IMR-90 (cell line): ENCODE data around the gene LSM7. TPM values are rescaled to one million over a fixed set of nuclear protein-coding genes. Genes with fewer than 3 reads are reported as not detected.

Source experiments
- ATAC-seq: fragments of 200-7000 bp; cut with Tn5 transposase; 2 replicates; pipeline ENCODE4 v1.9.1; 2020; ENCODE audit warnings: low read depth, mild to moderate bottlenecking, moderate library complexity
- BruUV-seq: library from RNA; stranded (reverse); fragments of 400-500 nt; replicated peaks from 2 replicates; lab custom pipeline; 2021; lab: Mats Ljungman, UMichigan
- CTCF ChIA-PET: fragments of 300-600 bp; formaldehyde crosslinking; extraction: SDS; loops from one replicate; lab custom pipeline; 2021; ENCODE audit warnings: antibody characterized with exemption; lab: Yijun Ruan, JAX
- POLR2A ChIA-PET: fragments of 300-600 bp; sonication (Branson Sonifier 250); formaldehyde crosslinking; loops from one replicate; lab custom pipeline; 2022; ENCODE audit warnings: antibody characterized with exemption; ENCODE audit not compliant: unreplicated experiment; lab: Charles Lee
- DNase-seq: peaks from one replicate; pipeline ENCODE4 v3.0.0; 2013
- H2AFZ ChIP-seq: replicated peaks from 2 replicates; pipeline ENCODE3; 2013; ENCODE audit warnings: low read length, mild to moderate bottlenecking; ENCODE audit not compliant: poor library complexity
- H2AK5ac ChIP-seq: 2 replicates; pipeline ENCODE4 v1.6.1; 2013; ENCODE audit warnings: low read depth, low read length, inconsistent platforms
- H2AK9ac ChIP-seq: replicated peaks from 2 replicates; pipeline ENCODE3; 2013; ENCODE audit warnings: mild to moderate bottlenecking, low read depth, low read length, moderate library complexity; ENCODE audit not compliant: poor library complexity
- H2BK120ac ChIP-seq: 2 replicates; pipeline ENCODE4 v1.6.1; 2013; ENCODE audit warnings: low read depth, low read length, inconsistent platforms
- H2BK15ac ChIP-seq: 3 replicates; pipeline ENCODE4 v1.6.1; 2013; ENCODE audit warnings: low read depth, low read length, inconsistent platforms
- H2BK20ac ChIP-seq: 2 replicates; pipeline ENCODE4 v1.6.1; 2013; ENCODE audit warnings: low read depth, mild to moderate bottlenecking, inconsistent platforms, low read length, moderate library complexity
- H2BK5ac ChIP-seq: 2 replicates; pipeline ENCODE4 v1.6.1; 2013; ENCODE audit warnings: mild to moderate bottlenecking, low read depth, low read length, inconsistent platforms; ENCODE audit not compliant: poor library complexity, severe bottlenecking
- H3K14ac ChIP-seq: replicated peaks from 2 replicates; pipeline ENCODE4 v1.6.1; 2013; ENCODE audit warnings: low read depth, low read length, inconsistent platforms
- H3K18ac ChIP-seq: 2 replicates; pipeline ENCODE4 v1.6.1; 2013; ENCODE audit warnings: low read depth, low read length, control low read depth
- H3K23ac ChIP-seq: 2 replicates; pipeline ENCODE4 v1.6.1; 2013; ENCODE audit warnings: low read depth, low read length, inconsistent platforms
- H3K27ac ChIP-seq: 2 replicates; pipeline ENCODE4 v1.5.1; 2013; ENCODE audit warnings: mild to moderate bottlenecking, control low read depth, low read length; ENCODE audit not compliant: insufficient read depth
- H3K27me3 ChIP-seq: 2 replicates; pipeline ENCODE4 v1.6.1; 2013; ENCODE audit warnings: low read length; ENCODE audit not compliant: control insufficient read depth, insufficient read depth
- H3K36me3 ChIP-seq: 2 replicates; pipeline ENCODE4 v1.6.1; 2013; ENCODE audit warnings: low read length, mixed read lengths; ENCODE audit not compliant: control insufficient read depth, insufficient read depth
- H3K4ac ChIP-seq: 2 replicates; pipeline ENCODE4 v1.6.1; 2013; ENCODE audit warnings: low read depth, low read length, inconsistent platforms
- H3K4me1 ChIP-seq: 2 replicates; pipeline ENCODE4 v1.6.1; 2013; ENCODE audit warnings: low read length, mixed read lengths; ENCODE audit not compliant: control insufficient read depth, insufficient read depth
- H3K4me2 ChIP-seq: 2 replicates; pipeline ENCODE4 v1.6.1; 2013; ENCODE audit warnings: low read depth, mild to moderate bottlenecking, control low read depth, low read length, moderate library complexity
- H3K4me3 ChIP-seq: 2 replicates; pipeline ENCODE4 v1.5.1; 2013; ENCODE audit warnings: low read depth, mild to moderate bottlenecking, control low read depth, low read length, moderate library complexity; ENCODE audit not compliant: insufficient read depth
- H3K56ac ChIP-seq: 2 replicates; pipeline ENCODE4 v1.6.1; 2013; ENCODE audit warnings: low read length, inconsistent platforms; ENCODE audit not compliant: insufficient read depth; ENCODE audit errors: extremely low read depth
- H3K79me1 ChIP-seq, 2 experiments: 2 replicates each; pipeline ENCODE4 v1.6.1; 2013; ENCODE audit warnings: low read length in 2 of 2, inconsistent platforms in 1 of 2, low read depth in 1 of 2
- H3K9ac ChIP-seq: 2 replicates; pipeline ENCODE4 v1.6.1; 2013; ENCODE audit warnings: low read depth, low read length, control low read depth
- H3K9me1 ChIP-seq: 2 replicates; pipeline ENCODE4 v1.6.1; 2013; ENCODE audit warnings: low read length, inconsistent platforms; ENCODE audit not compliant: insufficient read depth
- H3K9me3 ChIP-seq: 2 replicates; pipeline ENCODE4 v1.6.1; 2013; ENCODE audit warnings: low read length; ENCODE audit not compliant: control insufficient read depth, insufficient read depth
- H4K20me1 ChIP-seq: 2 replicates; pipeline ENCODE4 v1.6.1; 2013; ENCODE audit warnings: low read length, inconsistent platforms; ENCODE audit not compliant: insufficient read depth
- H4K5ac ChIP-seq: 2 replicates; pipeline ENCODE4 v1.6.1; 2013; ENCODE audit warnings: mild to moderate bottlenecking, low read depth, low read length, control low read depth
- H4K8ac ChIP-seq, 2 experiments: 2 replicates each; pipeline ENCODE4 v1.6.1; 2013; ENCODE audit warnings: low read depth in 2 of 2, low read length in 2 of 2, control low read depth in 1 of 2, inconsistent platforms in 1 of 2
- H4K91ac ChIP-seq: 2 replicates; pipeline ENCODE4 v1.6.1; 2013; ENCODE audit warnings: low read depth, low read length, inconsistent platforms; ENCODE audit not compliant: insufficient read depth
- BHLHE40 ChIP-seq: fragments of 150-350 bp; IDR thresholded peaks from 2 replicates; pipeline ENCODE4 v1.6.1; 2016; ENCODE audit warnings: mild to moderate bottlenecking, low read depth, low read length
- CEBPB ChIP-seq: IDR thresholded peaks from 2 replicates; pipeline ENCODE4 v1.6.1; 2012; ENCODE audit warnings: low read depth, low read length, improper control_type of control experiment
- CHD1 ChIP-seq: IDR thresholded peaks from 2 replicates; pipeline ENCODE4 v1.6.1; 2012; ENCODE audit warnings: low read depth, low read length, improper control_type of control experiment
- FOS ChIP-seq: fragments of 150-350 bp; IDR thresholded peaks from 2 replicates; pipeline ENCODE4 v1.6.1; 2016; ENCODE audit warnings: low read depth, low read length
- MAFK ChIP-seq: IDR thresholded peaks from 2 replicates; pipeline ENCODE4 v1.6.1; 2012; ENCODE audit warnings: low read depth, low read length, improper control_type of control experiment
- MAZ ChIP-seq: IDR thresholded peaks from 2 replicates; pipeline ENCODE4 v1.6.1; 2012; ENCODE audit warnings: low read depth, mild to moderate bottlenecking, low read length, improper control_type of control experiment, moderate library complexity, borderline replicate concordance
- MXI1 ChIP-seq: IDR thresholded peaks from 2 replicates; pipeline ENCODE4 v1.6.1; 2012; ENCODE audit warnings: low read depth, mild to moderate bottlenecking, low read length, moderate library complexity, borderline replicate concordance
- NFE2L2 ChIP-seq: fragments of 150-350 bp; IDR thresholded peaks from 2 replicates; pipeline ENCODE4 v1.6.1; 2016; ENCODE audit warnings: low read depth, mild to moderate bottlenecking, low read length
- POLR2A ChIP-seq: IDR thresholded peaks from 2 replicates; pipeline ENCODE4 v1.6.1; 2012; ENCODE audit warnings: mild to moderate bottlenecking, low read depth, low read length
- RAD21 ChIP-seq: IDR thresholded peaks from 2 replicates; pipeline ENCODE4 v1.6.1; 2012; ENCODE audit warnings: low read length, improper control_type of control experiment
- RCOR1 ChIP-seq: IDR thresholded peaks from 2 replicates; pipeline ENCODE4 v1.6.1; 2012; ENCODE audit warnings: mild to moderate bottlenecking, low read length, improper control_type of control experiment; ENCODE audit not compliant: insufficient replicate concordance
- RFX5 ChIP-seq: IDR thresholded peaks from 2 replicates; pipeline ENCODE4 v1.8.0; 2012; ENCODE audit warnings: low read depth, mild to moderate bottlenecking, low read length, moderate library complexity
- SMC3 ChIP-seq: fragments of 150-350 bp; IDR thresholded peaks from 2 replicates; pipeline ENCODE4 v1.6.1; 2016; ENCODE audit warnings: low read depth, mild to moderate bottlenecking, antibody characterized with exemption, low read length, moderate library complexity
- WGBS, 2 experiments: methylation state at CpG; one replicate each; pipeline versions ENCODE4 v1.1.5 to v1.1.7; 2013; ENCODE audit warnings: missing lambda C conversion rate in 2 of 2; ENCODE audit not compliant: insufficient read length in 1 of 2; ENCODE audit errors: extremely low coverage in 2 of 2; 5-methylcytosine and 5-hydroxymethylcytosine counted together
- dilution Hi-C: fragments of 300-500 bp; cut with HindIII; formaldehyde crosslinking; loops from one replicate; pipeline ENCODE4 v1.14.3; 2018; ENCODE audit warnings: low sequenced_read_pairs; ENCODE audit not compliant: unreplicated experiment
- in situ Hi-C: fragments of 300-500 bp; cut with MboI; formaldehyde crosslinking; loops from 3 replicates; pipeline ENCODE4 v1.14.3; 2019; ENCODE audit warnings: low sequenced_read_pairs, inconsistent platforms, mixed read lengths
- intact Hi-C: fragments of 100-400 bp; cut with micrococcal nuclease; formaldehyde crosslinking; loops from 2 replicates; pipeline ENCODE4 v1.10.0; 2022
- polyA plus RNA-seq, 3 experiments: library from polyadenylated mRNA; depleted of rRNA; stranded (reverse); fragments of >200 nt; gene quantifications; 2 replicates each; pipeline ENCODE4 v1.2.3, GENCODE V29; 2012; ENCODE audit warnings: low replicate concordance in 1 of 3
- total RNA-seq: library from RNA; depleted of rRNA; stranded (reverse); fragments of >200 nt; gene quantifications from 2 replicates; pipeline ENCODE4 v1.2.3, GENCODE V29; 2012
- TF ChIP-seq, protein P1 (sequence below): fragments of 150-350 bp; IDR thresholded peaks from 2 replicates; pipeline ENCODE4 v1.6.1; 2017; ENCODE audit warnings: mild to moderate bottlenecking, antibody characterized with exemption, low read length, low read depth
- TF ChIP-seq, protein P2 (sequence below): conservative IDR thresholded peaks from 2 replicates; pipeline ENCODE4 v1.5.1; 2012; ENCODE audit warnings: mild to moderate bottlenecking, low read depth, low read length, improper control_type of control experiment
- TF ChIP-seq, protein P3 (sequence below): fragments of 150-350 bp; IDR thresholded peaks from 2 replicates; pipeline ENCODE4 v1.6.1; 2016; ENCODE audit warnings: low read depth, mild to moderate bottlenecking, low read length, moderate library complexity, borderline replicate concordance

LSM7 gene
- total and polyA plus RNA-seq, 2 of the 4 experiments (the other 2 are of a cell fraction) = 145 to 708 TPM

DNA sequence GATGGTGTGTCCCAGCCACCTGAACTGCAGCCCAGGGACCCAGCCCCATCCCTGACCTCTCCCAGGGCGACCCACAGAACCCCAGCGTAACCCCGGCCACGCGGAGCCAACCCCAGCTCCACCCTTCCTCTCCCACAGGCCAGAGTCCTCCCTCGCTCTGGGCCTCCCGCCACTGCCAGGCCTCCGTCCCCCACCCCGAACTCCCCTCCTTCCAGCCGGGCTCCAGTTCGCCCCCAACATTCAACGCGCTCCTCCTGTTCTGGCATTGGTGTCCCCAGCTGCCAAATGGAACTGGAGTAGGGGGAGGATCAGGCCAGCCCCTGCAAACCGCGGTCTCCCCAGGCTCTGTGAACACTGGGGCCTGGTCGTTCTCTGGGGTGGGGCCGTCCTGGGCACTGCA lies 27.9 kb downstream of the LSM7 start:
- POLR2A ChIA-PET = no interaction called here

More for the DNA sequence above, 27.9 kb downstream of the LSM7 start:
- H2AFZ ChIP-seq = no peak overlapping the region
- peaks cover 23% of the 10 kb centered on the region; the same call in 1 of the 2 replicates for H3K27me3 ChIP-seq
- H2BK15ac ChIP-seq = no peak overlapping the region
- no peaks in the 10 kb centered on the region for H3K9me1 ChIP-seq
- H3K14ac ChIP-seq = no peak overlapping the region
- CTCF ChIA-PET = no interaction called here
- H3K27ac ChIP-seq = no peak overlapping the region
- intact Hi-C loops (no loop called here), in situ Hi-C loops (no loop called here), dilution Hi-C loops (no loop called here)
- H3K23ac ChIP-seq = no peak overlapping the region
- TF ChIP-seq MAFK = no peak
- TF ChIP-seq CHD1 = no peak
- TF ChIP-seq POLR2A = no peak
- TF ChIP-seq, protein P1, sequence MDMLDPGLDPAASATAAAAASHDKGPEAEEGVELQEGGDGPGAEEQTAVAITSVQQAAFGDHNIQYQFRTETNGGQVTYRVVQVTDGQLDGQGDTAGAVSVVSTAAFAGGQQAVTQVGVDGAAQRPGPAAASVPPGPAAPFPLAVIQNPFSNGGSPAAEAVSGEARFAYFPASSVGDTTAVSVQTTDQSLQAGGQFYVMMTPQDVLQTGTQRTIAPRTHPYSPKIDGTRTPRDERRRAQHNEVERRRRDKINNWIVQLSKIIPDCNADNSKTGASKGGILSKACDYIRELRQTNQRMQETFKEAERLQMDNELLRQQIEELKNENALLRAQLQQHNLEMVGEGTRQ = no peak
- no peak for TF ChIP-seq SMC3
- TF ChIP-seq FOS = no peak
- no peak for TF ChIP-seq CEBPB
- no peak for TF ChIP-seq RAD21
- TF ChIP-seq, protein P2, sequence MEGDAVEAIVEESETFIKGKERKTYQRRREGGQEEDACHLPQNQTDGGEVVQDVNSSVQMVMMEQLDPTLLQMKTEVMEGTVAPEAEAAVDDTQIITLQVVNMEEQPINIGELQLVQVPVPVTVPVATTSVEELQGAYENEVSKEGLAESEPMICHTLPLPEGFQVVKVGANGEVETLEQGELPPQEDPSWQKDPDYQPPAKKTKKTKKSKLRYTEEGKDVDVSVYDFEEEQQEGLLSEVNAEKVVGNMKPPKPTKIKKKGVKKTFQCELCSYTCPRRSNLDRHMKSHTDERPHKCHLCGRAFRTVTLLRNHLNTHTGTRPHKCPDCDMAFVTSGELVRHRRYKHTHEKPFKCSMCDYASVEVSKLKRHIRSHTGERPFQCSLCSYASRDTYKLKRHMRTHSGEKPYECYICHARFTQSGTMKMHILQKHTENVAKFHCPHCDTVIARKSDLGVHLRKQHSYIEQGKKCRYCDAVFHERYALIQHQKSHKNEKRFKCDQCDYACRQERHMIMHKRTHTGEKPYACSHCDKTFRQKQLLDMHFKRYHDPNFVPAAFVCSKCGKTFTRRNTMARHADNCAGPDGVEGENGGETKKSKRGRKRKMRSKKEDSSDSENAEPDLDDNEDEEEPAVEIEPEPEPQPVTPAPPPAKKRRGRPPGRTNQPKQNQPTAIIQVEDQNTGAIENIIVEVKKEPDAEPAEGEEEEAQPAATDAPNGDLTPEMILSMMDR = no peak
- TF ChIP-seq MXI1 = no peak
- no peak for TF ChIP-seq RFX5
- TF ChIP-seq, protein P3, sequence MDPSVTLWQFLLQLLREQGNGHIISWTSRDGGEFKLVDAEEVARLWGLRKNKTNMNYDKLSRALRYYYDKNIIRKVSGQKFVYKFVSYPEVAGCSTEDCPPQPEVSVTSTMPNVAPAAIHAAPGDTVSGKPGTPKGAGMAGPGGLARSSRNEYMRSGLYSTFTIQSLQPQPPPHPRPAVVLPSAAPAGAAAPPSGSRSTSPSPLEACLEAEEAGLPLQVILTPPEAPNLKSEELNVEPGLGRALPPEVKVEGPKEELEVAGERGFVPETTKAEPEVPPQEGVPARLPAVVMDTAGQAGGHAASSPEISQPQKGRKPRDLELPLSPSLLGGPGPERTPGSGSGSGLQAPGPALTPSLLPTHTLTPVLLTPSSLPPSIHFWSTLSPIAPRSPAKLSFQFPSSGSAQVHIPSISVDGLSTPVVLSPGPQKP = no peak
- TF ChIP-seq NFE2L2 = no peak
- TF ChIP-seq BHLHE40 = no peak
- TF ChIP-seq MAZ = no peak
- TF ChIP-seq RCOR1 = no peak
- BruUV-seq = no TSS peak
- no peak overlapping the region for H3K9ac ChIP-seq
- H3K18ac ChIP-seq = no peak overlapping the region
- no peak overlapping the region for H2BK120ac ChIP-seq
- DNase-seq = no peak
- no peak overlapping the region for H4K8ac ChIP-seq
- no peak overlapping the region for H2BK5ac ChIP-seq
- peaks cover 2% of the 10 kb centered on the region; the same call in 1 of the 2 replicates for H3K4me1 ChIP-seq
- no peak overlapping the region for H3K56ac ChIP-seq
- no peak overlapping the region for H3K4me3 ChIP-seq
- WGBS, 2 experiments = 100% methylated on average over 3 of the region's 17 CpGs; no CpG with 5 or more reads in 1 of the 2 experiments
- no peak overlapping the region for H4K91ac ChIP-seq
- H3K9me3 ChIP-seq = no peaks in the 10 kb centered on the region; the same call in 1 of the 2 replicates
- no peaks in the 10 kb centered on the region for H3K36me3 ChIP-seq
- no peak overlapping the region for H2AK5ac ChIP-seq
- H3K4ac ChIP-seq = no peak overlapping the region
- H2AK9ac ChIP-seq = no peak overlapping the region
- ATAC-seq = no peak
- no peaks in the 10 kb centered on the region for H4K20me1 ChIP-seq
- H3K4me2 ChIP-seq = no peak overlapping the region
- H4K5ac ChIP-seq = no peak overlapping the region
- H2BK20ac ChIP-seq = no peak overlapping the region
- H3K79me1 ChIP-seq = no peaks in the 10 kb centered on the region
